BJ (cell line): ENCODE data around the gene PCDHAC2. TPM values are rescaled to one million over a fixed set of nuclear protein-coding genes. Genes with fewer than 3 reads are reported as not detected.

Source experiments
- CTCF ChIA-PET: fragments of 350-600 bp; formaldehyde crosslinking; extraction: SDS; loops from one replicate; lab custom pipeline; 2021; ENCODE audit warnings: antibody characterized with exemption, inconsistent platforms; lab: Yijun Ruan, JAX
- POLR2A ChIA-PET: fragments of 300-600 bp; sonication (Branson Sonifier 250); formaldehyde crosslinking; extraction: SDS; loops from one replicate; lab custom pipeline; 2021; ENCODE audit warnings: antibody characterized with exemption; lab: Charles Lee
- DNase-seq: peaks from one replicate; pipeline ENCODE4 v3.0.0-alpha.2; 2011; ENCODE audit warnings: low read depth
- H3K27me3 ChIP-seq: 2 replicates; pipeline ENCODE4 v1.6.0; 2011; ENCODE audit warnings: low read length; ENCODE audit not compliant: control insufficient read depth, insufficient read depth
- H3K36me3 ChIP-seq: 2 replicates; pipeline ENCODE4 v1.5.1; 2011; ENCODE audit warnings: low read length; ENCODE audit not compliant: control insufficient read depth, insufficient read depth
- H3K4me3 ChIP-seq: 2 replicates; pipeline ENCODE4 v1.5.1; 2011; ENCODE audit warnings: low read depth, mild to moderate bottlenecking, control low read depth, low read length
- polyA plus RNA-seq: library from polyadenylated mRNA; depleted of rRNA; stranded (reverse); fragments of >200 nt; gene quantifications from 2 replicates; pipeline ENCODE4 v1.2.3, GENCODE V29; 2011
- TF ChIP-seq, protein P1 (sequence below): IDR thresholded peaks from 2 replicates; pipeline ENCODE4 v1.5.1; 2011; ENCODE audit warnings: low read depth, mild to moderate bottlenecking, control low read depth, inconsistent platforms, low read length, moderate library complexity; ENCODE audit not compliant: insufficient read depth

PCDHAC2 gene
- polyA plus RNA-seq, 1 experiment: 0.06 TPM

DNA sequence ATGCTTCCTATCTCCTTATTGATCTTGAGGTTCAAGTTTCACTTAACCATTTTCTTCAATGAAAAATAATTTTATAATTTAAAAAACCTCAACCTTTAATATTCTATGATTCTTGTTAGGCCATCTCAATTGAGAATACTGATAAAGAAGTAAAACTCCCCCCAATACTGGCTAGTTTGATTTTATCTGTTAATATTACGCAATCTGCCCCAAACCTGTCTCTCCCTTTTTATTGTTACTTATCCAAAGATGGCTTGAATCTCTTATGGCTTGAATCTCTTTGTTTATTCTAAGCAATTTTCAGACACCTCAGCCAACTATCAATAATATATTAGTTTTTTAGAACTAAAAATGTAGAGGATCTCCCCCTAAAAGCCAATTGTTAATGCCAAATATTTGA lies 4.1 kb upstream of the PCDHAC2 start:
- no peak for DNase-seq
- CTCF ChIA-PET: no interaction called here
- H3K27me3 ChIP-seq: no peaks in the 10 kb centered on the region
- TF ChIP-seq, protein P1, sequence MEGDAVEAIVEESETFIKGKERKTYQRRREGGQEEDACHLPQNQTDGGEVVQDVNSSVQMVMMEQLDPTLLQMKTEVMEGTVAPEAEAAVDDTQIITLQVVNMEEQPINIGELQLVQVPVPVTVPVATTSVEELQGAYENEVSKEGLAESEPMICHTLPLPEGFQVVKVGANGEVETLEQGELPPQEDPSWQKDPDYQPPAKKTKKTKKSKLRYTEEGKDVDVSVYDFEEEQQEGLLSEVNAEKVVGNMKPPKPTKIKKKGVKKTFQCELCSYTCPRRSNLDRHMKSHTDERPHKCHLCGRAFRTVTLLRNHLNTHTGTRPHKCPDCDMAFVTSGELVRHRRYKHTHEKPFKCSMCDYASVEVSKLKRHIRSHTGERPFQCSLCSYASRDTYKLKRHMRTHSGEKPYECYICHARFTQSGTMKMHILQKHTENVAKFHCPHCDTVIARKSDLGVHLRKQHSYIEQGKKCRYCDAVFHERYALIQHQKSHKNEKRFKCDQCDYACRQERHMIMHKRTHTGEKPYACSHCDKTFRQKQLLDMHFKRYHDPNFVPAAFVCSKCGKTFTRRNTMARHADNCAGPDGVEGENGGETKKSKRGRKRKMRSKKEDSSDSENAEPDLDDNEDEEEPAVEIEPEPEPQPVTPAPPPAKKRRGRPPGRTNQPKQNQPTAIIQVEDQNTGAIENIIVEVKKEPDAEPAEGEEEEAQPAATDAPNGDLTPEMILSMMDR: no peak
- no peak overlapping the region for H3K4me3 ChIP-seq
- POLR2A ChIA-PET: no interaction called here
- H3K36me3 ChIP-seq: no peaks in the 10 kb centered on the region

- no peak for DNase-seq
- Histone ChIP-seq H3K27me3 (no peaks in the 10 kb centered on the region), H3K36me3 (no peaks in the 10 kb centered on the region), H3K4me3 (no peak overlapping the region)
- TF ChIP-seq, protein P1: no peak
- POLR2A ChIA-PET: no interaction called here
- CTCF ChIA-PET: no interaction called here
Measured at GRCh38 chr5:140964356-140964755, 1.9 kb upstream of the PCDHAC2 start.

- ChIA-PET CTCF (no interaction called here), POLR2A (no interaction called here)
- no peak for DNase-seq
- Histone ChIP-seq H3K4me3 (peak overlapping the region; percentile 31; the same call in 1 of the 2 replicates), H3K36me3 (no peaks in the 10 kb centered on the region), H3K27me3 (no peaks in the 10 kb centered on the region)
- TF ChIP-seq, protein P1: no peak
Measured at GRCh38 chr5:140965905-140966292, 377 bp upstream of the PCDHAC2 start.

DNA sequence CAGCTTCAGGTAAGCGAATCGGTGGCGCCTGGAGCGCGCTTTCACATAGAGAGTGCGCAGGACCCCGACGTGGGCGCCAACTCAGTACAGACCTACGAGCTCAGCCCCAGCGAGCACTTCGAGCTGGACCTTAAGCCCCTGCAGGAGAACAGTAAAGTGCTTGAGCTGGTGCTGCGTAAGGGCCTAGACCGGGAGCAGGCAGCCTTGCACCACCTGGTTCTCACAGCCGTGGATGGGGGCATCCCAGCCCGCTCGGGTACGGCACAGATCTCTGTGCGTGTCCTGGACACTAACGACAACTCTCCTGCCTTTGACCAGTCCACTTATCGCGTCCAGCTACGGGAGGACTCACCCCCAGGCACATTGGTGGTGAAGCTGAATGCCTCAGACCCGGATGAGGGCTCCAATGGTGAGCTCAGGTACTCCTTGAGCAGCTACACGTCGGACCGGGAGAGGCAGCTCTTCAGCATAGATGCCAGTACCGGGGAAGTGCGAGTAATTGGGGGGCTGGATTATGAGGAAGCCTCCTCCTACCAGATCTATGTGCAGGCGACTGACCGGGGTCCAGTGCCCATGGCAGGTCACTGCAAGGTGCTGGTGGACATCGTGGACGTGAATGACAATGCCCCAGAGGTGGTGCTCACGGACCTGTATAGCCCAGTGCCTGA lies 1.1 kb downstream of the PCDHAC2 start:
- ChIA-PET CTCF (interaction anchor here (0.6 to 1.1 kb wide), 3 partner anchors 11 to 111 kb away, joined by 3 to 4 read pairs (median 3); no protein-coding TSS in a partner anchor), POLR2A (no interaction called here)
- Histone ChIP-seq H3K4me3 (no peak overlapping the region), H3K36me3 (no peaks in the 10 kb centered on the region), H3K27me3 (no peaks in the 10 kb centered on the region)
- DNase-seq: no peak
- TF ChIP-seq, protein P1: no peak

GRCh38 chr5:140969880-140970279 lies 3.6 kb downstream of the PCDHAC2 start:
- Histone ChIP-seq H3K4me3 (no peak overlapping the region), H3K36me3 (no peaks in the 10 kb centered on the region), H3K27me3 (no peaks in the 10 kb centered on the region)
- DNase-seq: no peak
- POLR2A ChIA-PET: no interaction called here
- TF ChIP-seq, protein P1: no peak
- CTCF ChIA-PET: no interaction called here
